ENCODE measurements around the gene KRT12.

DNA sequence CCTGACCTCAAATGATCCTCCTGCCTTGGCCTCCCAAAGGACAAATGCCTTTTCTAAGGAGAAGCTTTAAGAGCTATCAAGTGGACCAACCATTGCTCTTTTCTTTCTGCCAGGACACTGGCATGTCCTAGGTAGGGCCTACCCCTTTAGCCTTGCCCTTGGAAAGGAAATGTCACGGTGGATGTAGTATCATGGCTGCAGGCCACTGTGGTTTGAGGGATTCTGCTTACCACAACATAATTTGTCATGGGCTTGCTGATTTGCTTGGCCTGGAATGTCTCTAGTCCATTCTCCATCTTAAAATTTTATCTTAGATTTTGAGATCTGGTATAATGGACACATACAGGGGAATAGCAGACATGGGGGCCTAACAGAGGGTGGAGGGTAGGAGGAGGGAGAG is 12.0 kb upstream of the KRT12 start:
- TF ChIP-seq, protein P1, sequence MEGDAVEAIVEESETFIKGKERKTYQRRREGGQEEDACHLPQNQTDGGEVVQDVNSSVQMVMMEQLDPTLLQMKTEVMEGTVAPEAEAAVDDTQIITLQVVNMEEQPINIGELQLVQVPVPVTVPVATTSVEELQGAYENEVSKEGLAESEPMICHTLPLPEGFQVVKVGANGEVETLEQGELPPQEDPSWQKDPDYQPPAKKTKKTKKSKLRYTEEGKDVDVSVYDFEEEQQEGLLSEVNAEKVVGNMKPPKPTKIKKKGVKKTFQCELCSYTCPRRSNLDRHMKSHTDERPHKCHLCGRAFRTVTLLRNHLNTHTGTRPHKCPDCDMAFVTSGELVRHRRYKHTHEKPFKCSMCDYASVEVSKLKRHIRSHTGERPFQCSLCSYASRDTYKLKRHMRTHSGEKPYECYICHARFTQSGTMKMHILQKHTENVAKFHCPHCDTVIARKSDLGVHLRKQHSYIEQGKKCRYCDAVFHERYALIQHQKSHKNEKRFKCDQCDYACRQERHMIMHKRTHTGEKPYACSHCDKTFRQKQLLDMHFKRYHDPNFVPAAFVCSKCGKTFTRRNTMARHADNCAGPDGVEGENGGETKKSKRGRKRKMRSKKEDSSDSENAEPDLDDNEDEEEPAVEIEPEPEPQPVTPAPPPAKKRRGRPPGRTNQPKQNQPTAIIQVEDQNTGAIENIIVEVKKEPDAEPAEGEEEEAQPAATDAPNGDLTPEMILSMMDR (IDR thresholded peaks at IDR 0.05) = no peak
- TF ChIP-seq POLR2A (IDR thresholded peaks at IDR 0.05) = no peak

All from right lobe of liver (tissue), 4 donors.